ENCODE measurements around the gene IQCF6.
A peak's percentile ranks its signal among the peaks of the same experiment; 100 is the strongest.
"Not testable (repeated sequence)": the region's sequence is repeated elsewhere in the genome, so short reads cannot be mapped to it uniquely, and the experiment has no call there.

Gene IQCF6

DNA sequence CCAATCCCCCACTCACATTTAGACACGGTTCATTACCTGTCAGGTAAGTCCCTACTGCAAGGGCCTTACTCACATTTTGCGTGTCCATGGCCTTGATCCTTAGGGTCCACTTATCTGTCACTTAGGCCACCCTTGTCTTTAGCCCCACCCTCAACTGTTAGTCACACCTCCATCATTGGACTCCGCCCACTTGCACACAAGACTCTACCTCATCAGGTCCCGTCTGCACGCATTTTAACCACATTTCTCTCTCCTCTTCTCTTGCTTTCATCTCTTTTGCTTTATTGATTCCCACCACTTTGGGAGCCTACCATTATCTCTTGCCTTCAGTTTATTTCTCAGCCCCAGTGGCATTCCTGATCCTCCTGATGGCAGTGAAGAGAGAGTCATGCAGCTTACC is at the start of gene IQCF6:
TSS of gene IQCF6 (minus strand) at position 101 of the 400 bp plus-strand sequence. CDS start at position 88, 13 bp downstream.
- no peak for DNase-seq (ENCODE audit: low read depth)

DNA sequence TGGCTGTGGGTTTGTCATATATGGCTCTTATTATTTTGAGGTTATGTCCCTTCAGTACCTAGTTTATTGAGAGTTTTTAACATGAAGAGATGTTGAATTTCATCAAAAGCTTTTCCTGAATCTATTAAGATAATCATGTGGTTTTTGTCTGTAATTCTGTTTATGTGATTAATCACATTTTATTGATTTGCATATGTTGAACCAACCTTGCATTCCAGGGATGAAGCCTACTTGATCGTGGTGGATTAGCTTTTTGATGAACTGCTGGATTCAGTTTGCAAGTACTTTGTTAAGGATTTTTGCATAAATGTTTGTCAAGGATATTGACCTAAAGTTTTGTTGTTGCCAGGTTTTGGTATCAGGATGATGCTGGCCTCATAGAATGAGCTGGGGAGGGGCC is 49.3 kb upstream of the IQCF6 start:
- DNase-seq (ENCODE audit: low read depth), result no peak

DNA sequence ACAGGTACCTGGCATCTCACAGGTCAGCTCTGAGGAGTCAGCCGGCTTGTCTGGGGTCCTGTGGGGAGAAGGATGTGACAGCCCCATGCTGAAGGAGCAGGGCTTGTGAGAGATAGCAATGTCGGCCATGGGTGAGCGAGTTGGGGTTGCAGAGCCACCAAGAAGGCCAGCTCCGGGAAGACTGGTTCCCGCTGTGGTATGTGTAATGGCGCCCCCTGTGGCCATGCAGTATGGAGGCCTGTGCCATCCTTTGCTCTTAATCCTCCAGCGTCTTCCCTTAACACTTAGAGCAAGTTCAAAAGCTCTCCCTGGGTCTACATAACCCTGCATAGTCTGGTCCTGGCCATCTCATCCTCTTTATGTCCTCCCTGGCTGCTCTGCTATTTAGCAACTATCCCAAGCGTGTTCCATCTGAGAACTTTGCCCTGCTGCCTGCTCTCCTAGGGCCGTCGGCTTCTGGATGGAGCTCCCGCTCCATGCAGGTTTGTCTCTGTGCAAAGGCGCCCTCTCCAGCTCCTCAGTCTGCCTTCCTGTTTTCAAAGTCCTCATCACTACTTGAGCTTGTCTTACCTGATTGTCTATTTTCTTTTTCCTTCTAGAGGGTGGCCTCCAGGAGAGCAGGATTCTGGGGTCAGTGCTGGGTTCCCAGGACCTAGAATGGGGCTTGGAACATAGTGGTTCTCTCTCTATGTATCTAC is 40.8 kb upstream of the IQCF6 start:
- DNase-seq (ENCODE audit: low read depth), result no peak

DNA sequence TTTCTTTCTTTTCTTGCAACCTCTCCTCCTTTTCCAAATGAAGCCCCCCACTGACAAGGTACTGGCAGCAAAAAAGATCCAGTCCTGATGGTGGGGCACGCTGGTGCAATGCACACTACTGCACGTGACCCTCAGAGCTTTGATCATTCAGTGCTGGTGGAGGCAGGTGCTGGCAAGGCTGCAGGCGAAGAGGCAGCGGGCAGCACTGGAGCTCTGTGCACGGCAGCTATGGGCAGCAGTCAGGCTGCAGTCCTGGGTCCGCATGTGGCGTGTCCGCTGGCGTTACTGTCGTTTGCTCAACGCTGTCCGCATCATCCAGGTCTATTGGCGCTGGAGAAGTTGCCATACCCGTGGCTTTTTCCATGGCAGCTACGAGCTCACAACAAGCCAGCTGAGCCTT is 40.1 kb upstream of the IQCF6 start:
- DNase-seq (ENCODE audit: low read depth), result no peak

DNA sequence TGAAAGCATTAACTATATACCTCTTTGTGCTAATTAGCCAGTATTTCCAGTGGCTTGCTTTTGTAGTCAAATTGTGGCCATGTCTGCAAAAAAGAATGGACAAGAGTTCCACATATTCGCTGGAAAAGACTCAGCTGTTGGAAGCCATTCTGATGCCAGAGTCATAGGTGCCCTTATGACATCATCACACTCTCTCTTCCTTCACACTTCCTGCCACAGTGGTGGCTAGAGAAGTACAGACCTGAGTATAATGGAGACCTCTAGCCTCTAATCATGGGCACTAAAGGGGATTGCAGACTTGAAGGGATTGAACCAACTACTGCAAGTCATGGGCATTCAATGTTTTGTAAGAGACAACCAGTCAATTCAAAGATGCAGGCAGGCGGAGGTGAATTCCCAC is 38.3 kb upstream of the IQCF6 start:
- DNase-seq (ENCODE audit: low read depth), result no peak

DNA sequence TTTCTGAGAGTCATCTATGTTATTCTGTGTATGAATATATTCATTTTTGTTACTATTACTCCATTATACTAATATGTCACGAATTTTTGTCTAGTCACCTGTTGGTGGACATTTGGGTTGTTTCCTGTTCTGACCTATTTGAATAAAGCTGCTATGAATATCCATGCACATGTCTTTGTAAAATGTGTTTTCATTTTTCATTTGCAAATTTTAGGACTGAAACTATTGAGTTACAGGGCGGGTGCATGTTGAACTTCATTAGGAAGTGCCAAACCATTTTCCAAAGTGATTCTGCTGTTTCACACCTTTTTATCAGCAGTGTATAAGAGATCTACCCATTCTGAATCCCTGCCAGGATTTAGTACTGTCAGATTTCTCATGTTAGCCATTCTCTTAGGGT is 37.7 kb upstream of the IQCF6 start:
- DNase-seq (ENCODE audit: low read depth), result no peak

DNA sequence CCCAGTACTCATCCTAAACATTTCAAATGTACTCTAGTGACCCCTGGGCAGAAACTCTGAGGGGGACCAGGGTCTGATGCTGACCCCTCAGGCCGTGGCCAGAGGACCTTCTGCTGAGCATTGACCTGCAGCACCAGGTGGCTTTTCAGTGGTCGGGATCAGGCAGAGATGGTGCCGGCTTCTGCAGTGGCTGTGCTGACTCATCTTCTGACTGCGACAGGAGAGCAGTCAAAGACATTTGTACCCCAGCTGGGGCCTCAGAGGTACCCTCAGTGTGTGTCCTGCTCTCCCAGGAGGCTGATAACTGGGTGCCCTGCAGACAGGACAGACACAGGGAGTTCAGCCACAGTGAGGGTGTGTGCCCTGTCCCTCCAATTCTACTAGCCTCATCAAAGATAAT is 36.6 kb upstream of the IQCF6 start:
- no peak for DNase-seq (ENCODE audit: low read depth)

DNA sequence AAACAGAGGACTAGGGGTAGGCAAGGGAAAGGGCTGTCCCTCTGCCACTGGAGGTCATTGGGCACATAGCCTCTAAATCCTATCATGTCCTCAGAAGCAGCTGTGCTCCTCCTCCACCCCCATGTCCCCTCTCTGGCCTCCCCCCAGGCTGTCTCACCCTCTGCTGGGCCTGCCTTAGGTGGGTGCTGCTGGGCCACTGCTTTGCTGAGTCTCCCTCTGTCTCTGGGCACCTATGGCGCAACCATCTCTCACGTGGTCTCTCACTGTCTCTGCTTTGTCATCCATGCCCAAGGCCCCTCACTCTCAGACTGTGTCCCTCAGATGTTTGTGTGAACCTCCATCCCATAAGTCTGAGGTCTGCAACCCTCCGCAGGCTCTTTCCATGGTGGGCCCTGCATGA is 35.0 kb upstream of the IQCF6 start:
- no peak for DNase-seq (ENCODE audit: low read depth)

DNA sequence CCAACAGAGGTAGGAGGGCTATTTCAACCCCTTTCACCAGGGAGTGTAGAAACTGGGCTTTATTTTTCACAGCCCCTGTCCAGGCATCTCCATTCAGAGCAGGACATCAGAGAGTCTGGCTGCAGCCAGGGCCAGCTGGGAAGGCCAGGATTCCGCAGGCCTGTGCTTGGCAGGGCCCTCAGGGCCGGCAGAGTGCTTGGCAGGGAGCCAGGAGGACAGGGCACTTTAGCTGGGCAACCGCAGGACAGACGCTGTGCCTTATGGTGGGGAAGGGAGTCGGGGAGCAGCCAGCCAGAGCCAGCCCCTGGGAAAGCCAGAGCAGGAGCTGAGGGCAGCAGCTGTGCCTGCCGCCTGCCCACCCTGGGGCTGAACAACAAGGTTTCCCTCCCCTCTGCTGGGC is 34.5 kb upstream of the IQCF6 start:
- DNase-seq (ENCODE audit: low read depth), result peak; percentile 9

DNA sequence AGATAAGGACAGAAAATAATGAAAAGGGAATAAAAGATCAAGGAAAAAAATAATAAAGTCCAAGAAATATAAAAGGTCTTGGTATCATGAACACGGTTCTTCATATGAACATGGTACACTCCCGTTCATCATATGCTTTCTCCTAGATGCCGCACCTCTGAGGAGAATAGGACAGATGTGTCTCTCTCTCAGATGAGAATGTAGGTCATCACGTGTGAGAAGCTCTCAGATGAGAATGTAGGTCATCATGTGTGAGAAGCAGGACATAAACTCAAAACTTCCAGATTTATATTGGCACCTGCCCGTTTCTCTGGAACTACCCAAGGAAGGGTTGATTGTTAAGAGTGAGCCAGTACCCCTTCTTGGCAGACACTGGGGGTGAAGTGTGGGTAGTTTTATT is 29.9 kb upstream of the IQCF6 start:
- DNase-seq (ENCODE audit: low read depth), result no peak

DNA sequence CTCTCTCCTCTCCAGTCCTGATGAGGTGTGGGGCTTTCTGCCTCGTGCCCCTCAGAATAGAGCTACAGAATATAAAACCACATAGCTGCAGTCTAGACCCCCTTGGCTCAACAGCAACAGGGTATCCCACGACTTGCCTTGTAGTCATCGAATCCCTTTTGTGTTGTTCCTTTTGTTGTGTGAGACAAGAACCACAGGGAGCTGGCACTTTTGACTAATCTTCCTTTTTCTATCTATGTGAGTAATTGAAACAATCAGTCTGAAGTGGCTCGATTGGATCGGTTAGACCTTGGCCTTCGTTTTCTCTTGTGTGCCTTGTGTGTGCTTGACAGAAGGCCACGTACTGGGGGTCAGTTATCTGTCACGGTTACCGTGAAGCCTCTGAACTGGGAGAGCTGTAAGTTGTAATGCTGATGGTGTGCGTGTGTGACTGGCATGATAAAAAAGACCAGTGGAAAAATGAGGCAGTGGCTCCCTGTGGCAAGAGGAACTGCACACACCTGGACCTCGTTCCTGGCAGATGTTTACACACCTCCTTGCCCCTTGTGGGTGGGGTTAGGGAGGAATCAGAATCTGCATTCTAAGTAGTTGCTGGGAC is 23.2 kb upstream of the IQCF6 start:
- DNase-seq (ENCODE audit: low read depth), result no peak

DNA sequence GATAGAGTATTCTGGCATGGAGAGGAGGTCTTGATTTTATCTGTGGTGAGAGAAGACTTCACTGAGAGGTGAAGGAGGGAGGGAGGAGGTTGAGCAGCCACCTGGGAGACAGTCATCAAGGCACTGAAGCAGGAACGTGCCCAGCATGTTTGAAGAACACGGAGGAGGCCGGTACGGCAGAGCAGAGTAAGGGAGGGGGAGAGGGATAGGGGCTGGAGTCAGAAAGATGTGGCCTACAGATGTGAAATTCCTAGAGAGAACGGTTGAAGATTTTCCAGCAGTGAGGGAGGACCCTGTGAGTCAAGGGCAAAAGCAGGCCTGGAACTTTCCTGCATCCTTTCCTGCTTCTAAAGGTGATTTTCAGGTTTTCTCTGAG is 21.7 kb upstream of the IQCF6 start:
- no peak for DNase-seq (ENCODE audit: low read depth)

DNA sequence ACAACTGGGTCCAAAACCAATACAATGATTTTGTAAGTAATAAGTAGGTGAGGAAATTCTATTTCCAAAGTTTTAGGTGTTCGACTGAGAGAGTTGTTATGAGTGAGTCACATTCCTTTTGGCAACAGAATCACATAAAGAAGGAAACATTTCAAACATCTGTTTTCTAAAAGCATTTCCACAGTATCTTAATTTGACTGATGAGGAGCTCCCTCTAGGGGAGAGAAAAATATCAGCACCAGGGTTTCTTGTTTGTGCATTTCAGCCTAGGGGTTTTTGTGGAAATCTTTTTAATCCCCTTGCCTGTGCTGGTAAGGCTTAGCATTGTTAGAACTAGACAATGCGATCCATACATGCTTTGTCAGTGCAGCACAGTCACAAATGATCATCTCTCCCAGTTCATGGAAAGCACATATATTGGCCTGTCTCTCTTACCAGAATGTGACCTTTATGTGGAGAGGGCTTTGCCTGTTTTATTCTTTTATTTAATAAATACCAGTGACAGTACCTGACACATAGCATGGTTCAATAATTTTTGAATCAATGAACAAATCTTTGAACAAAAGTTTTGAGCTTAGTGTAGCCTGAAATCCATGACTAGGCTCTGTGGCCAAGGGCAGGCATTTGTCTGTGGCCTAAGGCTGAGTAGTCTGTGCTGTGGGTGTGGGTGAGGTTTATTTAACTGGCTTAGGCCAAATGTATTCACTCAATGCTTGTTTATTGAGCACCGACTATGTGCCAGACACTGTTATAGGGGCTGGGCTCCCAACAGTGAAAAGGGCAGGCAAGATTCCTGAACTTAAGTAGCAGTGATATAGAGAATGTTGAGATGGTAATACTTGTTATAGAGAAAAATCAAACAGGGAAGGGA is 21.1 kb upstream of the IQCF6 start:
- DNase-seq (ENCODE audit: low read depth), result peak; percentile 72

DNA sequence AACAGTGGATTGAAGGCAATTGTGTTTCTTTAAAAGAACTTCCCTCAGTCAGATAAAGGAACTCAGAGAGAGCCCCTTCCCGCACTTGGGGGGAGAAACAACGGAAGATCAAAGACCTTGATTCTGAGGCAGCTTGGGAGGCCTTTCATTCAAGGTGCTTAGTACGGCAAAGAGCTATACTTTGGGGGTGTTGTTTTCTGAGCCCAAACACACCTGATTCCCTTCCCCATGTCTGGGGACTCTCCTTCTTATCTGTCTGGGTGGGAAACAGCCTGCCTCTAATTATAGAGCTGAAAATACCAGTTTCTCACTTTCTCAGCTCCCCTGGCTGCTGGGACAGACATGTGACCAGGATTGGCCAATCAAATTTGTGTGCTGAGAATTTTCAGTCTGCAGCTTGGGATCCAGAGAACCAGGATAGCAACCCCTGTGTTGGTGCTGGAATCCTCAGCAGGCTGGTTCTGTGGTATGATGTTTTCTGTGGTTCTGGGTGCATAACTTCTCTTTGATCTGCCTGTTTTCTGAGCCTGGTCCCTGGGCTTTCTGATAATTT is 19.4 kb upstream of the IQCF6 start:
- DNase-seq (ENCODE audit: low read depth), result no peak

DNA sequence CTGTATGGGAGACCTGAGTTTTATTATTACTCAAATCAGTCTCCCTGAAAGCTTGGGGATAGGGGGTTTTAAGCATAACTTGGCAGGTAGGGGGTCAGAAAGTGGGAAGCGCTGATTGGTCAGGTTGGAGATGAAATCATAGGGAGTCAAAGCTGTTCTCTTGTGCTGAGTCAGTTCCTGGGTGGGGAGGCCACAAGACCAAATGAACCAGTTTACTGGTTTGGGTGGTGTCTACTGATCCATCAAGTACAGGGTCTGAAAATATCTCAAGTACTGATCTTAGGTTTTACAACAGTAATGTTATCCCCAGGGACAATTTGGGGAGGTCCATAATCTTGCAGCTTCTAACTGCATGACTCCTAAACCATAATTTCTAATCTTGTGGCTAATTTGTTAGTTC is 17.8 kb upstream of the IQCF6 start:
- DNase-seq (ENCODE audit: low read depth), result no peak

DNA sequence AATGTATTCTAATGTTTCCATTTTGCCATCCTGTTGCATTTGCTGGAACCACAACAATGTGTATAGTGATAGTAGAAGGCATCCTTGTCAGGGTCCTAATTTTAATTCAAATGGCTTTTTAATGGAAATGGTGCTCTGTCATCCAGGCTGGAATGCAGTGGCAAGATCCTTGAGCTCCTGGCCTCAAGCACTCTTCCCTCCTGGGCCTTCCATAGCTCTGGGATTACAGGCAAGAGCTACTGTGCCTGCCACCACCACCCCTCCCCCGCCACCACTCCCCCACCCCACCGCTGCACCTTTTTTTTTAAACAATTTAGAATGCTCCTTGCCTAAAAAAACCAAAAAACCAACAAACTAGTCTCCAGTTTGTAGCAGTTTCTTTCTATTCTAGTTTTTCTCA is 15.2 kb upstream of the IQCF6 start:
- no peak for DNase-seq (ENCODE audit: low read depth)

DNA sequence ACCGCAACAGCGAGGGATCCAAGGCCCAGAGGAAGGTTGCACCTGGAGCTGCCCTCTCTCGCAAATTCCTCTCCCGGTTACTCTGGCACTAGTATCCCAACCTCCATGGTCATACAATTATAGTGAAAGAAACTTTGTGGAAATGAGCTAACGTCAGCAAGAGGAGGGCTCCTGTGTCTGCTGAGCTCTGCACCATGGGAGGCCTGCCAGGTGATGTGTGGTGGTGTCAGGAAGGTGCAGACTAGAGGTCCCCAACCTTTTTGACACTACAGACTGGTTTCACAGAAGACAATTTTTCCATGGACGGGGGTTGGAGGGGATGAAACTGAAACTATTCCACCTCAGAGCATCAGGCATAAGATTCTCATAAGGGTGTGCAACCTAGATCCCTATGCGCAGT is 13.2 kb upstream of the IQCF6 start:
- no peak for DNase-seq (ENCODE audit: low read depth)

DNA sequence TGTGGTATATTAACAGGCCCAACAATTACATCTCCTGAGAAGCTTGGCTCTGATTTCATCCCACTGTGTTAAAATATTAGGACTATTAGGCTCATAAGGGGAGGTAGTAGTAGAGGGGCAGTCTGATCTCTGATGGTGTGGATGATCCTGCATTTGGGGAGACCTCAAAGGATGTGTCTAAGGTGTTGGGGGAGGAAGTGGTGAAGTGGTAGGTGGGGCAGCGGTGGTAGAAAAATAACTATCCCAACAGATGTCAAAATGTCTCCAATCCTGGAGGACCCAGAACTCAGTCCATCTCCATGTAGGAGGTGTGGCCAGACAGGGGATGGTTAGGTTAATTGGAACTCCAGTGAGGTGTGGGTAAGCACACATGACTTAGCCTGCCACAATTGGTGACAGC is 10.4 kb upstream of the IQCF6 start:
- no peak for DNase-seq (ENCODE audit: low read depth)

DNA sequence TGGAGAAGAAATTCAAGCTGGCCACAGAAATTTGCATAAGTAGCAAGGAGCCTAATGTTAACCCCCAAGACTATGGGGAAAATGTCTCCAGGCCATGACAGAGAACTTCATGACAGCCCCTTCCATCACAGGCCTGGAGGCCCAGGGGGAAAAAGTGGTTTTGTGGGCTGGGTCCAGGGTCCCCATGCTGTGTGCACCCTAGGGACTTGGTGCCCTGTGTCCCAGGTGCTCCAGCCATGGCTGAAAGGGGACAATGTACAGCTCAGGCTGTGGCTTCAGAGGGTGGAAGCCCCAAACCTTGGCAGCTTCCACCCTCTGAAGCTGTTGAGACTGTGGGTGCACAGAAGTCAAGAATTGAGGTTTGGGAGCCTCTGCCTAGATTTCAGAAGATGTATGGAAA is 8.5 kb upstream of the IQCF6 start:
- DNase-seq (ENCODE audit: low read depth), result not testable (repeated sequence)

DNA sequence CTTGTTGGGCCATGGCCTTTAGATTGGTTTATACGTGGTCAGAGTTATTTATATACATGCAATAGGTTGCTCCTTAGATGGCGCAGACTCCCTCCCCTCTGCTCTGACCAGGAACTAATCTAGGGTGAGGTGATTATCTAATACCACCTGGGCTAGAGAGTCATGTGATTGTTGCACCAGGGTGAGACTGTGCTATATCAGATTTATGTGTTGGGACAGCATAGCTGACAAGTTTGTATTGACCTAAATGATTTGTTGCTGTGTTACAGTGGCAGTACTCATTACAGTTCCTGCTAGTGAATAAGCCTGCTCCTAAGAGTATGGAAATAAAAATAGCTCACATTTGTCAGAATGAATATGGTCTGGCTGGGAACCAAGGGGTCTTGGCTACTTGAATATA is 7.2 kb upstream of the IQCF6 start:
- no peak for DNase-seq (ENCODE audit: low read depth)

DNA sequence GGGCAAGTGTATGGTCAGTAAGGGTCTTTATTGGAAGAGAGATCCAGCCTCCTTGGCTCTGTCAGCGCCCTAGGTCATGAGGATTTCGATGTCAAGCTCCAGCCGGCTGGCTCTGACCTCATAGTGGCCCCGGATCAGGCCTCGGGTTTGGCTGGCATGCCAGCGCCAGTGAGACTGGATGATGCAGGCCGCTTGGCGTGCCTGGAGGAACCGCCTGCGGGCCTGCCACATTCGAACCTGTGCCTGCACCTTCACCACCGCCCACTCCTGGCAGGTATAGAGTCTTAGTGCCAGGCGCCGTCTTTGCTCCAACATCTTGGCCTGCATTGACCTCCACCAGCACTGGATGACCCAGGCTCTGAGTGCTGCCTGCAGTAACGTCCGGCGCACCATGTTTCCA is 483 bp downstream of the IQCF6 start:
- DNase-seq (ENCODE audit: low read depth), result no peak

DNA sequence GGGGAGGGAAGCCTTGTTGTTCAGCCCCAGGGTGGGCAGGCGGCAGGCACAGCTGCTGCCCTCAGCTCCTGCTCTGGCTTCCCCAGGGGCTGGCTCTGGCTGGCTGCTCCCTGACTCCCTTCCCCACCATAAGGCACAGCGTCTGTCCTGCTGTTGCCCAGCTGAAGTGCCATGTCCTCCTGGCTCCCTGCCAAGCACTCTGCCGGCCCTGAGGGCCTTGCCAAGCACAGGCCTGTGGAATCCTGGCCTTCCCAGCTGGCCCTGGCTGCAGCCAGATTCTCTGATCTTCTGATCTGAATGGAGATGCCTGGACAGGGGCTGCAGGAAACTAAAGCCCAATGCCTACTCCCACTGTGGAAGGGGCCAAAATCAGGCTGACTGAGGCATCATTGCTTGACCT is 1.1 kb downstream of the IQCF6 start:
- DNase-seq (ENCODE audit: low read depth), result no peak

DNA sequence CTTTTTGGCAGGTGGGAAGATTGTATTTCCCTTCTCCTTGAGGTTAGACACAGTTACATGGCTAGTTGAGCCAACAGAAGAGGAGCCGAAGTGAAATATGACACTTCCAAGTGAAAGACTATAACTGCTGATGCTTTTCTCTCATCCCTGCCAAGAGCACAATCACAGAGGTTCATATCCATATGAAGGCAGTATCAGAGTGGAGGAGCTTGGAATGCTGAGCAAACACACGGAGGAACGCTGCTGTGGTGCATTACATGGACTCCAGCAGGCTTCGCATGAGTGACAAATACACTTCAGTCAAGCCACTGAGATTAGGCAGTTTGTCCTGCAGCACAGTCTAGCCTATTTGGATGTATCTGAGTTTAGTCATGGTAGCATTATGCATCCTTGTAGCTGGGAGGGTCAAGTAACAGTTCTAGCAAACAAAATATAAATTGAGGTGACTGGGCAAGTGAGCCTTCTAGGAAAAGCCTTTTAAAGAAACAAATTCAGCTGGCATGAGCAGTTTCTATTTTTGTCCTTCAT is 5.4 kb downstream of the IQCF6 start:
- DNase-seq (ENCODE audit: low read depth), result no peak

Measured in EH (cell line).